Measurements from ENCODE around the gene GPI.

- TF ChIP-seq POLR2A (IDR thresholded peaks at IDR 0.05), result no peak
- no peak for TF ChIP-seq CTCF (IDR thresholded peaks at IDR 0.05)
Observed at GRCh38 chr19:34431681-34432402, 66.8 kb downstream of the GPI start.

Data from sigmoid colon (tissue), 3 donors.